OCI-LY1 (cell line): ENCODE data around the gene VSTM2A.

Experiments
- EZH2 ChIP-seq: fragments of 200-600 bp; sonication (generic), shearing (Covaris generic); IDR thresholded peaks from 2 replicates; pipeline ENCODE4 v1.8.0; 2017; ENCODE audit warnings: borderline replicate concordance, mixed run types, mild to moderate bottlenecking, antibody characterized with exemption, low read length, moderate library complexity, mixed read lengths
- TF ChIP-seq, protein P1 (sequence below): fragments of 200-600 bp; sonication (generic), shearing (Covaris generic); IDR thresholded peaks from 2 replicates; pipeline ENCODE4 v1.5.1; 2017; ENCODE audit warnings: mild to moderate bottlenecking, antibody characterized with exemption, low read length, moderate library complexity, mixed read lengths

DNA sequence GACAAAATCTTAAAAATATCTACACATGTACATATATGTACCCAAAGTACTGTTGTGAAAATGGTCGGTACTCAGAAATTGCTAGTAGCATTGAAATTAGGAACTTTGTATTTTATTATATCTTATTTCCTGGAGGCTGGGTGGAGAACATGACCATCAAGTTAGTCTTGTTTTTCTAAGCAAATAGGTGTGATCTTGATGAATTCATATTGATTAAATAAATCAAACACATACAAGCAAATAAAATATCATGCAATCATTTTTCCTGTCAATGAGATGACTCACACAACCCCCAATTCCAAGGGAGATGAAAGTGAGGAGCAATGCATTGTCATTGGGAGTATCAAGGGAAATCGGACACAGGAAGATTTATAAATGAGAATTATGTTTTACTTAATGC lies 18.0 kb downstream of the VSTM2A start:
- TF ChIP-seq, protein P1, sequence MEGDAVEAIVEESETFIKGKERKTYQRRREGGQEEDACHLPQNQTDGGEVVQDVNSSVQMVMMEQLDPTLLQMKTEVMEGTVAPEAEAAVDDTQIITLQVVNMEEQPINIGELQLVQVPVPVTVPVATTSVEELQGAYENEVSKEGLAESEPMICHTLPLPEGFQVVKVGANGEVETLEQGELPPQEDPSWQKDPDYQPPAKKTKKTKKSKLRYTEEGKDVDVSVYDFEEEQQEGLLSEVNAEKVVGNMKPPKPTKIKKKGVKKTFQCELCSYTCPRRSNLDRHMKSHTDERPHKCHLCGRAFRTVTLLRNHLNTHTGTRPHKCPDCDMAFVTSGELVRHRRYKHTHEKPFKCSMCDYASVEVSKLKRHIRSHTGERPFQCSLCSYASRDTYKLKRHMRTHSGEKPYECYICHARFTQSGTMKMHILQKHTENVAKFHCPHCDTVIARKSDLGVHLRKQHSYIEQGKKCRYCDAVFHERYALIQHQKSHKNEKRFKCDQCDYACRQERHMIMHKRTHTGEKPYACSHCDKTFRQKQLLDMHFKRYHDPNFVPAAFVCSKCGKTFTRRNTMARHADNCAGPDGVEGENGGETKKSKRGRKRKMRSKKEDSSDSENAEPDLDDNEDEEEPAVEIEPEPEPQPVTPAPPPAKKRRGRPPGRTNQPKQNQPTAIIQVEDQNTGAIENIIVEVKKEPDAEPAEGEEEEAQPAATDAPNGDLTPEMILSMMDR: no peak
- no peak for TF ChIP-seq EZH2
